ENCODE measurements around the gene DUSP16. TPM values are rescaled to one million over a fixed set of nuclear protein-coding genes. Genes with fewer than 3 reads are reported as not detected.
A peak's percentile ranks its signal among the peaks of the same experiment; 100 is the strongest.

Gene DUSP16
- total RNA-seq, 5 donors from 2014 or later (not counting 1 experiment from before 2014, with no cell fraction given): 44.6 to 72.3 (median 61.0) TPM

DNA sequence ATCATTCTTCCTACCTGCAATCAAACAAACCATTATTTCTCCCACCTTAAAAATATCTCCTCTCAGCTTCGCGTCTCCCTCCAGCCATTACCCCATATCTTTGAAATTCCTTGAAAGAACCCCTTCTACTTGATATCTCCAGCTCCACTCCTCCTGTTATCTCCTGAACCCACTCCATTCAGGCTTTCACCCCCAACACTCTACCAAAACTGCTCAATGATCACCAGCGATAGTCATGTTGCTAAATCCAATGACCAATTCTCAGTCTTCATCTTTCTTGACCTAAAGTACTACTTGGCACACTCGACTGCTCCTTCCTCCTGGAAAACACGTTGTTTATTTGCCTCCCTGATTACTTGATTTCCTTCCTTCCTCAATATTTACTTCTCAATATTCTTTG is 70.1 kb downstream of the DUSP16 start:
- ChIA-PET POLR2A (interaction anchor here in 1 of 2 donors (0.5 kb wide), 1 partner anchor 383 kb away, joined by 4 read pairs; no protein-coding TSS in a partner anchor), CTCF (interaction anchor here in 1 of 2 donors (0.5 kb wide), 1 partner anchor 307 kb away, joined by 3 read pairs; no protein-coding TSS in a partner anchor)
- H3K4me1 ChIP-seq (ENCODE audit: control insufficient read depth in 1 of 2, extremely low read depth in 1 of 2, insufficient read depth in 2 of 2, low read length in 2 of 2): peaks cover 0 to 2% of the 10 kb centered on the region in 2 experiments
- DNase-seq (no peak), ATAC-seq (replicated peaks in 1 of 4) (no peak)
- H3K27me3 ChIP-seq (replicated peaks in 1 of 2; ENCODE audit: control insufficient read depth in 2 of 2, extremely low read depth in 1 of 2, insufficient read depth in 2 of 2, low read length in 1 of 2): no peaks in the 10 kb centered on the region
- Mint-ChIP-seq H3K36me3 (peaks cover 29% of the 10 kb centered on the region), H3K27me3 (no peaks in the 10 kb centered on the region), H3K4me1 (peaks cover 15 to 46% (median 43%) of the 10 kb centered on the region in 3 donors), H3K9me3 (no peaks in the 10 kb centered on the region), H3K4me3 (no peak overlapping the region), H3K27ac (no peak overlapping the region)
- no peaks in the 10 kb centered on the region for H3K9me3 ChIP-seq
- H3K4me3 ChIP-seq (ENCODE audit: control insufficient read depth in 1 of 2, extremely low read depth in 1 of 2, low read length in 1 of 2): no peak overlapping the region
- H3K36me3 ChIP-seq (ENCODE audit: control insufficient read depth in 2 of 2, extremely low read depth in 1 of 2, insufficient read depth in 1 of 2, low read length in 1 of 2): no peaks in the 10 kb centered on the region
- WGBS (ENCODE audit: insufficient coverage): 100% methylated on average over 5 of the region's 5 CpGs
- H3K27ac ChIP-seq (ENCODE audit: low read length): no peak overlapping the region

DNA sequence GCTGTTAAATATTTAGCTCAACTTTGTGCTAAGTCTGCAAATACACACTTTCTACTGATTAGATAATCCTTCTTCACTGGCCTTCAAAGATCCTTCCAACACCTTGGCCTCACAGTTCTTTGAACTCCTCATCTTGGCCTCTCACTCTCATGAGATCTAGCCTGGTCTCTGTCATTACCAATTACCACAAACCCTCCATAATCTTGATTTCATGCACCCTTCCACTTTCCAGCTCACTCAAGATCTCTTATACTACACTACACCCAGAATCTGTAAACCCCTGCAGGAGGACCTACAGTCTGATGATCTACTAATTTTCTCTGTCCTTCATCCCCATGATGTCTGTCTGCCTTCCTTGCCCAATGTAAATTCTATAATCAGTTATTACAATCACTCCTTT is 71.1 kb downstream of the DUSP16 start:
- no peak for ATAC-seq (replicated peaks in 1 of 4)
- no peaks in the 10 kb centered on the region for H3K9me3 Mint-ChIP-seq
- Histone ChIP-seq H3K27me3 (replicated peaks in 1 of 2; ENCODE audit: control insufficient read depth in 2 of 2, extremely low read depth in 1 of 2, insufficient read depth in 2 of 2, low read length in 1 of 2) (no peaks in the 10 kb centered on the region), H3K4me3 (ENCODE audit: control insufficient read depth in 1 of 2, extremely low read depth in 1 of 2, low read length in 1 of 2) (no peak overlapping the region), H3K27ac (ENCODE audit: low read length) (no peak overlapping the region), H3K4me1 (ENCODE audit: control insufficient read depth in 1 of 2, extremely low read depth in 1 of 2, insufficient read depth in 2 of 2, low read length in 2 of 2) (peaks cover 0 to 2% of the 10 kb centered on the region in 2 experiments), H3K9me3 (no peaks in the 10 kb centered on the region), H3K36me3 (ENCODE audit: control insufficient read depth in 2 of 2, extremely low read depth in 1 of 2, insufficient read depth in 1 of 2, low read length in 1 of 2) (peaks cover 0 to 5% of the 10 kb centered on the region in 2 donors)
- DNase-seq: no peak
- ChIA-PET CTCF (interaction anchor here in 1 of 2 donors (0.6 kb wide), 1 partner anchor 51 kb away, joined by 5 read pairs; no protein-coding TSS in a partner anchor), POLR2A (interaction anchor here (0.5 to 1.0 kb wide), 2 partner anchors 112 to 382 kb away, joined by 3 to 4 read pairs; no protein-coding TSS in a partner anchor)
- H3K27me3 Mint-ChIP-seq: no peaks in the 10 kb centered on the region
- no peak overlapping the region for H3K27ac Mint-ChIP-seq
- peaks cover 18 to 49% (median 45%) of the 10 kb centered on the region in 3 donors for H3K4me1 Mint-ChIP-seq
- H3K36me3 Mint-ChIP-seq: peaks cover 33% of the 10 kb centered on the region
- no peak overlapping the region for H3K4me3 Mint-ChIP-seq

DNA sequence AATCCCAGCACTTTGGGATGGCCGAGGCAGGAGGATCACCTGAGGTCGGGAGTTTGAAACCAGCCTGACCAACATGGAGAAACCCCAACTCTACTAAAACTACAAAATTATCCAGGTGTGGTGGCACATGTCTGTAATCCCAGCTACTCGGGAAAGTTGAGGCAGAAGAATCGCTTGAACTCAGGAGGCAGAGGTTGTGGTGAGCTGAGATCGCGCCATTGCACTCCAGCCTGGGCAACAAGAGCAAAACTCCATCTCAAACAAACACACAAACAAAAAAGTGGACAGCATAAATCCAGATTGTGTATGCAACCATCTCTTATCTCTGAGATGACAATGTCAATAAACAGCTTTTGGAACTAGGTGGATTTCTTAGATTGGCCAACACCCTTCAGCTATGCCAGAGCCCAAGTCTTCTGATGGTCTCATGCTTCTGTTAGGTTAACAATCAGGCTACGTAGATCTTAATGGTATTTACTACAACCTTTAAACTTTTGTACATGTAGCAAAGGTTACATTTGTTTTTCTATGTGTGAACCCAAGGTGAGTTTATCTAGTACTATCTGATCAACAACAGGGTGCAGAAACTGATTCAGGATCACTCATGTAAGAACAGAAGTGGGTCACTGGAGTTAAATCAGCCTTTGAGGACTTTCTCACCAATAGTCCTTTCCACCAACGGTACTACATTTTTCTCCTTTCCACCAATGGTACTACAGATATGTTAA is 73.7 kb downstream of the DUSP16 start:
- H3K9me3 Mint-ChIP-seq: no peaks in the 10 kb centered on the region
- H3K4me1 Mint-ChIP-seq: peaks cover 16 to 48% (median 42%) of the 10 kb centered on the region in 3 donors
- ChIA-PET POLR2A (no interaction called here), CTCF (interaction anchor here (0.6 kb wide), 2 partner anchors 28 to 72 kb away, joined by 3 to 5 read pairs; no protein-coding TSS in a partner anchor)
- peak overlapping the region; percentile 48 for H3K27ac ChIP-seq (ENCODE audit: low read length)
- H3K4me1 ChIP-seq (ENCODE audit: control insufficient read depth in 1 of 2, extremely low read depth in 1 of 2, insufficient read depth in 2 of 2, low read length in 2 of 2): peaks cover 2 to 6% of the 10 kb centered on the region in 2 experiments
- 100% methylated on average over 2 of the region's 8 CpGs for WGBS (ENCODE audit: insufficient coverage)
- H3K36me3 ChIP-seq (ENCODE audit: control insufficient read depth in 2 of 2, extremely low read depth in 1 of 2, insufficient read depth in 1 of 2, low read length in 1 of 2): peaks cover 0 to 11% of the 10 kb centered on the region in 2 donors
- H3K27me3 ChIP-seq (replicated peaks in 1 of 2; ENCODE audit: control insufficient read depth in 2 of 2, extremely low read depth in 1 of 2, insufficient read depth in 2 of 2, low read length in 1 of 2): no peaks in the 10 kb centered on the region
- H3K36me3 Mint-ChIP-seq: peaks cover 35% of the 10 kb centered on the region
- H3K4me3 ChIP-seq (ENCODE audit: control insufficient read depth in 1 of 2, extremely low read depth in 1 of 2, low read length in 1 of 2): no peak overlapping the region
- H3K27ac Mint-ChIP-seq: peak overlapping the region; percentile 73 to 85
- no peak overlapping the region for H3K4me3 Mint-ChIP-seq
- DNase-seq (no peak), ATAC-seq (replicated peaks in 1 of 4) (no peak)
- H3K27me3 Mint-ChIP-seq: no peaks in the 10 kb centered on the region
- no peaks in the 10 kb centered on the region for H3K9me3 ChIP-seq

DNA sequence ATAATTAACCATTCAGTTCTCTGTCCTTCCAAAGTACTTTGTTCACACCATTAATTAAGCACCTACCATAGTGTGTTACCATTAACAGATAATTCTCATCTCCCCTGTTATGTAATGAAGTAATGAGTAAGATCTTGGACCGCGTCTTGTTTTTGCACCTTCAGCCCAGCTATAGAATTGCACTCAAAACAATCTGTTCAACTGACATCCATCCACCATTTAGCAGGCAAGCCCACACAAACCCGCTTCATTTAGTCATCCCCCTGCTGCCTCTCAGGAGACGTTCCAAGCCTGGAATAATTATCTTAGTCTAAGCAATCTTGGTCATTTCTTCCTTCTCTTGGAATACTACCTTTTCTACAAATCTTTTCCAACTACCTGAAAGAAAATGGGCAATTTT is 74.4 kb downstream of the DUSP16 start:
- peak overlapping the region; percentile 73 to 85 for H3K27ac Mint-ChIP-seq
- no peak for ATAC-seq (replicated peaks in 1 of 4)
- Histone ChIP-seq H3K36me3 (ENCODE audit: control insufficient read depth in 2 of 2, extremely low read depth in 1 of 2, insufficient read depth in 1 of 2, low read length in 1 of 2) (peaks cover 0 to 11% of the 10 kb centered on the region in 2 donors), H3K27me3 (replicated peaks in 1 of 2; ENCODE audit: control insufficient read depth in 2 of 2, extremely low read depth in 1 of 2, insufficient read depth in 2 of 2, low read length in 1 of 2) (no peaks in the 10 kb centered on the region), H3K4me3 (ENCODE audit: control insufficient read depth in 1 of 2, extremely low read depth in 1 of 2, low read length in 1 of 2) (no peak overlapping the region), H3K9me3 (no peaks in the 10 kb centered on the region), H3K4me1 (ENCODE audit: control insufficient read depth in 1 of 2, extremely low read depth in 1 of 2, insufficient read depth in 2 of 2, low read length in 2 of 2) (peaks cover 4 to 9% of the 10 kb centered on the region in 2 experiments), H3K27ac (ENCODE audit: low read length) (peak overlapping the region; percentile 48)
- H3K4me3 Mint-ChIP-seq: no peak overlapping the region
- peaks cover 23 to 54% (median 49%) of the 10 kb centered on the region in 3 donors for H3K4me1 Mint-ChIP-seq
- DNase-seq: no peak
- 100% methylated on average over 2 of the region's 4 CpGs for WGBS (ENCODE audit: insufficient coverage)
- ChIA-PET CTCF (interaction anchor here in 1 of 2 donors (0.6 to 0.7 kb wide), 2 partner anchors 11 to 72 kb away, joined by 3 to 5 read pairs; no protein-coding TSS in a partner anchor), POLR2A (interaction anchor here in 1 of 2 donors (1.2 kb wide), 1 partner anchor 22 kb away, joined by 3 read pairs; no protein-coding TSS in a partner anchor)
- no peaks in the 10 kb centered on the region for H3K9me3 Mint-ChIP-seq
- H3K27me3 Mint-ChIP-seq: no peaks in the 10 kb centered on the region
- H3K36me3 Mint-ChIP-seq: peaks cover 42% of the 10 kb centered on the region

DNA sequence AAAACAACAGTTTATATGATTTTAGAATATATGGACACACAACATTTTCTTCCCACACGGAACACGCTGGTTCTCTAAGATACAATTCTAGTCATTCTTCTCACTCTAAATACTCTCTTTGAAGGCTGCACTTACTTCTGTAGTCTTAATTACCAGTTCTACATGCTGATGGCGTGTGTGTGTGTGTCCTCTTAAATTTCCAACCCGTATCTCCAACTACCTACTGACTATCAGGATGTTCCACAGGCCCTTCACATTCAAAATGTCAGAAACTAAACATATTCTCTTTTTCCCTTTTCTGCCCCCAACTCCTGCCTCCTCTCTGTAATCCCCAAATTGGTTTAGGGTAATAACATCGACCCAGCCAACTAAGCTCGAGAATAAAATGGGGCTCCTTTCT is 75.2 kb downstream of the DUSP16 start:
- 100% methylated on average over 4 of the region's 6 CpGs for WGBS (ENCODE audit: insufficient coverage)
- Histone ChIP-seq H3K27me3 (replicated peaks in 1 of 2; ENCODE audit: control insufficient read depth in 2 of 2, extremely low read depth in 1 of 2, insufficient read depth in 2 of 2, low read length in 1 of 2) (no peaks in the 10 kb centered on the region), H3K36me3 (ENCODE audit: control insufficient read depth in 2 of 2, extremely low read depth in 1 of 2, insufficient read depth in 1 of 2, low read length in 1 of 2) (peaks cover 0 to 11% of the 10 kb centered on the region in 2 donors), H3K4me3 (ENCODE audit: control insufficient read depth in 1 of 2, extremely low read depth in 1 of 2, low read length in 1 of 2) (no peak overlapping the region), H3K27ac (ENCODE audit: low read length) (peak overlapping the region; percentile 48), H3K9me3 (no peaks in the 10 kb centered on the region), H3K4me1 (ENCODE audit: control insufficient read depth in 1 of 2, extremely low read depth in 1 of 2, insufficient read depth in 2 of 2, low read length in 2 of 2) (peaks cover 9 to 15% of the 10 kb centered on the region in 2 experiments)
- Mint-ChIP-seq H3K27ac (peak overlapping the region; percentile 73 to 85), H3K4me3 (no peak overlapping the region), H3K4me1 (peaks cover 31 to 60% (median 55%) of the 10 kb centered on the region in 3 donors), H3K9me3 (no peaks in the 10 kb centered on the region), H3K36me3 (peaks cover 45% of the 10 kb centered on the region), H3K27me3 (no peaks in the 10 kb centered on the region)
- DNase-seq (no peak), ATAC-seq (replicated peaks in 1 of 4) (no peak)
- POLR2A ChIA-PET: interaction anchor here (0.6 to 1.2 kb wide), 2 partner anchors 21 to 190 kb away, joined by 3 to 6 read pairs; no protein-coding TSS in a partner anchor
- CTCF ChIA-PET: interaction anchor here in 1 of 2 donors (0.5 to 0.7 kb wide), 2 partner anchors 12 to 222 kb away, joined by 3 to 4 read pairs; no protein-coding TSS in a partner anchor

DNA sequence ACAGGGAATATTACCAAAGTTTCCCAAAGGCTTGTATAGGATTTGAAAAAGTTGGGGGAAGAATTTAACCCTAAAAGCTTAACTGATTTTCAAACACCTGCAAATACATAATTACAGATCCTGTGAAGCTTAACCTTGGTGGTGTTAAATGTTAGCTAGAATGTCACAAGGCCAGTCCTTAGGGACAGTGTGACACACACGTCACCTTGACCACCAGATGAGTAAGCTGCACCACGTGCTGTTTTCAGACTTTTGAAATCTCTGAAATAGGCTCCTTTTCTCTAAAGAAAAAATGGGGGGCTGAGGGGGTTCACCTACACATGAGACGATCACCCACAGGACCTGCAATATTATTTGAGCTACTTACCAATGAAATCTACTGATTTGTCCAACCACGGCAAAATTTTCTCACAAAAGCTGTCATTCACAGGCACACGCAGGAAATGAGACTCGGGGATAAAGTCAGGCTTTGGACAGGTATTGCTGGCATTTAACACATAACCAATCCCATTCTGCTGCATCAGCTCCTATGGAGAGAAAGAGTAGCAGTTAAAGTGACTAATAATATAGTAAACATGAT is 75.9 kb downstream of the DUSP16 start:
- Mint-ChIP-seq H3K4me1 (peaks cover 39 to 67% (median 62%) of the 10 kb centered on the region in 3 donors), H3K27ac (peak overlapping the region; percentile 73 to 85), H3K4me3 (no peak overlapping the region), H3K36me3 (peaks cover 48% of the 10 kb centered on the region), H3K27me3 (no peaks in the 10 kb centered on the region), H3K9me3 (no peaks in the 10 kb centered on the region)
- ChIA-PET CTCF (interaction anchor here (0.5 to 0.9 kb wide), 2 partner anchors 73 to 223 kb away, joined by 3 to 4 read pairs; no protein-coding TSS in a partner anchor), POLR2A (interaction anchor here (0.5 to 0.7 kb wide), 2 partner anchors 41 to 123 kb away, joined by 3 to 4 read pairs; no protein-coding TSS in a partner anchor)
- no peak for ATAC-seq (replicated peaks in 1 of 4)
- H3K36me3 ChIP-seq (ENCODE audit: control insufficient read depth in 2 of 2, extremely low read depth in 1 of 2, insufficient read depth in 1 of 2, low read length in 1 of 2): peaks cover 0 to 11% of the 10 kb centered on the region in 2 donors
- H3K4me1 ChIP-seq (ENCODE audit: control insufficient read depth in 1 of 2, extremely low read depth in 1 of 2, insufficient read depth in 2 of 2, low read length in 2 of 2): peaks cover 14 to 17% of the 10 kb centered on the region in 2 experiments
- no peak for DNase-seq
- 50% methylated on average over 1 of the region's 6 CpGs for WGBS (ENCODE audit: insufficient coverage)
- H3K4me3 ChIP-seq (ENCODE audit: control insufficient read depth in 1 of 2, extremely low read depth in 1 of 2, low read length in 1 of 2): no peak overlapping the region
- H3K27me3 ChIP-seq (replicated peaks in 1 of 2; ENCODE audit: control insufficient read depth in 2 of 2, extremely low read depth in 1 of 2, insufficient read depth in 2 of 2, low read length in 1 of 2): no peaks in the 10 kb centered on the region
- H3K9me3 ChIP-seq: no peaks in the 10 kb centered on the region
- H3K27ac ChIP-seq (ENCODE audit: low read length): peak overlapping the region; percentile 48
